Testis (tissue), 3 donors: Measurements from ENCODE around the gene MRPL53. TPM values are rescaled to one million over a fixed set of nuclear protein-coding genes. Genes with fewer than 3 reads are reported as not detected.
"Not testable (repeated sequence)": the region's sequence is repeated elsewhere in the genome, so short reads cannot be mapped to it uniquely, and the experiment has no call there.

Experiments used
- DNase-seq: peaks from one replicate; pipeline ENCODE4 v3.0.0-alpha.2; 2019
- H3K27ac ChIP-seq, 2 donors: fragments of 200-600 bp; sonication (generic); one replicate each; pipeline ENCODE4 v1.5.1; 2019
- H3K27me3 ChIP-seq: fragments of 200-600 bp; sonication (generic); one replicate; pipeline ENCODE4 v1.5.1; 2019
- H3K36me3 ChIP-seq: fragments of 200-600 bp; sonication (generic); one replicate; pipeline ENCODE4 v1.5.1; 2017; ENCODE audit warnings: low read depth; ENCODE audit errors: missing control alignments
- H3K4me1 ChIP-seq: fragments of 200-600 bp; sonication (generic); one replicate; pipeline ENCODE4 v1.5.1; 2019
- H3K4me3 ChIP-seq, 2 donors: fragments of 200-600 bp; sonication (generic); one replicate each; pipeline ENCODE4 v1.5.1; 2017 to 2019
- H3K9me3 ChIP-seq: fragments of 200-600 bp; sonication (generic); one replicate; pipeline ENCODE4 v1.5.1; 2017
- POLR2A ChIP-seq: fragments of 450-650 bp; IDR thresholded peaks from one replicate; pipeline ENCODE4 v1.6.1; 2017; ENCODE audit warnings: antibody characterized with exemption, mild to moderate bottlenecking, moderate library complexity
- WGBS, 2 donors: methylation state at CpG; one replicate each; pipeline ENCODE4 v1.1.5; 2018; 5-methylcytosine and 5-hydroxymethylcytosine counted together
- intact Hi-C: fragments of 100-400 bp; cut with DNase I; formaldehyde crosslinking; loops from one replicate; pipeline ENCODE4 v1.15.1; 2023; ENCODE audit warnings: low total_unique reads
- polyA plus RNA-seq: library from polyadenylated mRNA; stranded (reverse); fragments of 350-450 nt; fragmentation: Illumina TruSeq; extraction: RNeasy Lipid Tissue Mini Kit (QIAGEN cat#74804); gene quantifications from one replicate; pipeline ENCODE4 v1.2.3, GENCODE V29; 2014; ENCODE audit warnings: low read depth, low replicate concordance; ENCODE audit not compliant: insufficient read depth
- total RNA-seq, 2 donors: library from RNA; depleted of rRNA; stranded (reverse); fragments of >200 nt; gene quantifications; one replicate each; pipeline ENCODE4 v1.2.3, GENCODE V29; 2016
- TF ChIP-seq, protein P1 (sequence below), 3 experiments: fragments of 450-650 bp in 2 of 3; fragments of 200-600 bp in 1 of 3; sonication (generic) in 1 of 3; IDR thresholded peaks; one replicate each; pipeline ENCODE4 v1.5.1; 2016 to 2019; ENCODE audit warnings: antibody characterized with exemption in 3 of 3, mild to moderate bottlenecking in 2 of 3, moderate library complexity in 1 of 3

MRPL53 gene
- total and polyA plus RNA-seq, 3 donors from 2014 or later, result 23.6 to 64.8 (median 46.0) TPM

DNA sequence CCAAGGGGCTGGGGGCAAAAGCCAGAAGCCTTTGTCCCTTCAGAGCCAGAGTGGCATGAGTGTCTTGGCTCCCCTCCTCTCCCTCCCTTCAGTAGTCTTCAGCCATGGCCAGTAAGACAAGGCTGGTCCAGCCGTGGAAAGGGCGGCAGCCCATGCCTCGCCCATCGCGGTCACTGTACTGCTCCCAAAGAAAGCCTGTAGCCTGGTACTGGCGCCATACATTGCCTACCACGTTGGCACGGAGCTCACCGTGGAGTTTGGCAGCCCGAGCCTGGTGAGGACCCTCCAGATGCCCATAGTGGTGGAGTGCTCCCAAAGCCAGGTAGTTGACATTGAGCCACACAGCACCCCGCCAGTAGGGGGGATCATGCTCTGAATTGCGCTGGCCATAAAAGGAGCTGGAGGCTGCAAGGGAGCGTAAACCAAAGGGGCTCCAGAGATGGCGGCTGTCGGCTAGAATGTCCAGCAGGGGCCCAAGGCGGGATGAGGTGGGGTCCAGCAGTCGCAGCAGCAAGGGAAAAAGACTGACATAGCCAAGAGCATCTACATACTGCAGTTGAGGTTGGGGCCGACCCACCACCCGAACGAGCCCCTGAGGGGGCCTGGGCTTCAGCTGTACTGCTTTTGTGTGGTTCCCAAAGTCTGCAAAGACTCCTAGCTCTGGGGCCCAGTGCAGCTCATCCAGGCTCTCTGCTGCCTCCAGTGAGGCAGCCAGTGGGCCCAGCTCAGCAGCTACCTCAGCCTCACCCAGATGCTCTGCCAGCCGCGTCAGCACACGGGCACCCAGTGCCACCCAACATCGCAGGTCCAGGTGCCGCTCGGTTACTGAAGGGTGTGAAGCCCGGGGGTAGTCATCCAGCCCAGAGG is 11.1 kb downstream of the MRPL53 start:
- Histone ChIP-seq H3K4me1 (peaks cover 25% of the 10 kb centered on the region), H3K27me3 (no peaks in the 10 kb centered on the region), H3K36me3 (no peaks in the 10 kb centered on the region), H3K27ac (no peak overlapping the region), H3K9me3 (no peaks in the 10 kb centered on the region), H3K4me3 (no peak overlapping the region)
- 91 to 92% methylated on average over 17 to 27 of the region's 27 CpGs for WGBS, 2 donors
- no peak for TF ChIP-seq POLR2A
- TF ChIP-seq, protein P1, sequence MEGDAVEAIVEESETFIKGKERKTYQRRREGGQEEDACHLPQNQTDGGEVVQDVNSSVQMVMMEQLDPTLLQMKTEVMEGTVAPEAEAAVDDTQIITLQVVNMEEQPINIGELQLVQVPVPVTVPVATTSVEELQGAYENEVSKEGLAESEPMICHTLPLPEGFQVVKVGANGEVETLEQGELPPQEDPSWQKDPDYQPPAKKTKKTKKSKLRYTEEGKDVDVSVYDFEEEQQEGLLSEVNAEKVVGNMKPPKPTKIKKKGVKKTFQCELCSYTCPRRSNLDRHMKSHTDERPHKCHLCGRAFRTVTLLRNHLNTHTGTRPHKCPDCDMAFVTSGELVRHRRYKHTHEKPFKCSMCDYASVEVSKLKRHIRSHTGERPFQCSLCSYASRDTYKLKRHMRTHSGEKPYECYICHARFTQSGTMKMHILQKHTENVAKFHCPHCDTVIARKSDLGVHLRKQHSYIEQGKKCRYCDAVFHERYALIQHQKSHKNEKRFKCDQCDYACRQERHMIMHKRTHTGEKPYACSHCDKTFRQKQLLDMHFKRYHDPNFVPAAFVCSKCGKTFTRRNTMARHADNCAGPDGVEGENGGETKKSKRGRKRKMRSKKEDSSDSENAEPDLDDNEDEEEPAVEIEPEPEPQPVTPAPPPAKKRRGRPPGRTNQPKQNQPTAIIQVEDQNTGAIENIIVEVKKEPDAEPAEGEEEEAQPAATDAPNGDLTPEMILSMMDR (IDR thresholded peaks at IDR 0.05), result no peak
- intact Hi-C loops, result no loop called here
- no peak for DNase-seq

DNA sequence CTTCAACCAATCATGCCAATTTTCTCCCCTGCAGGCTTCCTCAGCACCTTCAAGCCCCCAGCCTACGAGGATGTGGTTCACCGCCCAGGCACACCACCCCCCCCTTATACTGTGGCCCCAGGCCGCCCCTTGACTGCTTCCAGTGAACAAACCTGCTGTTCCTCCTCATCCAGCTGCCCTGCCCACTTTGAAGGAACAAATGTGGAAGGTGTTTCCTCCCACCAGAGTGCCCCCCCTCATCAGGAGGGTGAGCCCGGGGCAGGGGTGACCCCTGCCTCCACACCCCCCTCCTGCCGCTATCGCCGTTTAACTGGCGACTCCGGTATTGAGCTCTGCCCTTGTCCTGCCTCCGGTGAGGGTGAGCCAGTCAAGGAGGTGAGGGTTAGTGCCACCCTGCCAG is 12.3 kb downstream of the MRPL53 start:
- WGBS, 2 donors, result 84 to 92% methylated on average over 10 of the region's 10 CpGs
- H3K9me3 ChIP-seq, H3K4me3 ChIP-seq, H3K36me3 ChIP-seq, intact Hi-C loops, DNase-seq, H3K27me3 ChIP-seq, H3K27ac ChIP-seq: not testable (repeated sequence)
- H3K4me1 ChIP-seq, result peaks cover 27% of the 10 kb centered on the region

DNA sequence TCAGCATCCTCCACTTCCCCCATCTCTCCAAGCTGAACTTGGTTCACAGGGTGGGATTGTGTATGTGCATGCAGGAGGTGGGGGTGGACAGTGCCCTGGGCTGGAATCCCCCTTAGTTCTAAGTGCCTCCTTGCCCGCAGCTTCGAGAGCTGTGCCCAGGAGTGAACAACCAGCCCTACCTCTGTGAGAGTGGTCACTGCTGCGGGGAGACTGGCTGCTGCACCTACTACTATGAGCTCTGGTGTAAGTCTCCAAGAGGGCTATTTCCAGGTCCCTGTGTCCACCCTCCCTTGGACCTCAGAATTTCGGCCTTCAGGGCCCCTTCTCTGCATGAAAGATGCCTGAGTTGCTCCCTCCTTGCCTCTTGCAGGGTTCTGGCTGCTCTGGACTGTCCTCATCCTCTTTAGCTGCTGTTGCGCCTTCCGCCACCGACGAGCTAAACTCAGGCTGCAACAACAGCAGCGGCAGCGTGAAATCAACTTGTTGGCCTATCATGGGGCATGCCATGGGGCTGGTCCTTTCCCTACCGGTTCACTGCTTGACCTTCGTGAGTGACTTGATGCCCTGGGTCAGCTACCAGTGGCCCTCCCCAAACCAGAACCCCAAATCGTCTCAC is 12.9 kb downstream of the MRPL53 start:
- H3K36me3 ChIP-seq, H3K27me3 ChIP-seq, H3K27ac ChIP-seq, DNase-seq, H3K9me3 ChIP-seq, intact Hi-C loops, H3K4me3 ChIP-seq: not testable (repeated sequence)
- WGBS, 2 donors, result 78 to 79% methylated on average over 11 to 13 of the region's 13 CpGs
- peaks cover 28% of the 10 kb centered on the region for H3K4me1 ChIP-seq

DNA sequence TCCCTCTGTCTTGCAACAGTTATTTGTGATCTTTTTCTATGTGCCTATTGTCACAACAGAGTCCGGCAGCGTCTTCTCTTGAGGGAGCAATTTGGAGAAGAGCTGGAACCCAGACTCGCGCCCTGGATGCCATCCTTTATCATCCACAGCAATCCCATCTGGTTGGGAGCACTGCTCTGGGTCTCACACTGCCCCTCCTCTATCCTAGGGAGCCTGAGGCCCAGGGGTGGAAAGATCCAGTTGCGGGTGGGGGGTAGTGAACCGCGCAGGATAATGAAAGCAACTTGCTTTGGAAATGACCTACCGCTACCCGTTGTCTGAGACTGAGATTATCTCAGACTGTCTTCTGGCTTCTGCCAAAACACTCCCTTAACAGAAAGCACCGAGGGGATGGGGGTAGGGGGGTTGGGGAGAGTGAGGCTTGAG is 13.5 kb downstream of the MRPL53 start:
- Histone ChIP-seq H3K36me3 (no peaks in the 10 kb centered on the region), H3K9me3 (no peaks in the 10 kb centered on the region), H3K27me3 (no peaks in the 10 kb centered on the region), H3K4me1 (peaks cover 24% of the 10 kb centered on the region), H3K27ac (peak overlapping the region; percentile 32 to 65), H3K4me3 (peak overlapping the region; percentile 58 to 68)
- WGBS, 2 donors, result 2% methylated on average over 10 of the region's 10 CpGs
- intact Hi-C loops, result no loop called here
- no peak for DNase-seq
- TF ChIP-seq POLR2A, result no peak
- TF ChIP-seq, protein P1 (IDR thresholded peaks at IDR 0.05), result no peak

DNA sequence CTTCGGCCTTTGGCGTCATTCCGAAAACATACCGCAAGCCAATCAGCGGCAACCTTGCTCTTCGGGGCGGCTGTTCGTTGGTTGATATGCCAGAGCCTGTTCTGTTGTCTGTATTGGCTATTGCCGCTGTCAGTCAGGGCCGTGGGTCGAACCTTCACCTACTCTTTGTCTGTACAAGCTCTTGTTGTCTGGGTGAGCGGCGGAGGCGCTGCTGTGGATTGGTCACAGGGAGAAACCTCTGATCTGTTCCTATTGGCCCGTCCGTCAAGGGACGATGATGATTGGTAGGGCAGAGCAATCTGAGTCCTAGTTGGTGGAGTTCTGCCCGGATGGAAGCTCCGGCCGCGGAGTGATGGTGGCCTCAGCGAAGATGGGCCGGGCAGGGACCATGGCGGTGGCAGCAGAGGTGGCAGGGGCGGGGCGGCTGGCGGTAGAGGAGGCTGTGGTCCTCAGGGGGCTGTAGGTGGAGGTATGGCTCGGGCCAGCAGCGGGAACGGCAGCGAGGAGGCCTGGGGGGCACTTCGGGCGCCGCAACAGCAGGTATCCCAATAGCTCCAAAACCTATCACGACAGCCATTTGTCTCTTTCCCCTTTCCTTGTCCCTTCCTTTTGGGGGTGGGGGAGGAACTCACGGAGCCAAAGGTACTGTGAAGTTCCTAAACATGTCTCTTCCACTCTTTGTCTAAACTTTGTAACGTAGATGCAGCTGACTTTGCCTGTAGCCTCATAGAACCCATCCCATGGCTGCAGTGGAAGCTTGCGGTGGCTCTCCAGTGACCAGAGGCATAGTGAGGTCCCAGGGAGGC is 14.1 kb downstream of the MRPL53 start, which contains the start of gene WBP1:
Gene WBP1 (plus strand): TSS at position 307 of the 806 bp plus-strand sequence. CDS start 165 bp downstream, at position 472.
- Histone ChIP-seq H3K36me3 (no peaks in the 10 kb centered on the region), H3K27ac (peak within 1 kb of the TSS; percentile 93 to 99), H3K9me3 (no peaks in the 10 kb centered on the region), H3K27me3 (no peaks in the 10 kb centered on the region), H3K4me3 (peak within 1 kb of the TSS; percentile 68 to 75), H3K4me1 (peaks cover 24% of the 10 kb centered on the region)
- DNase-seq, result peak; percentile 100
- TF ChIP-seq, protein P1 (IDR thresholded peaks at IDR 0.05), result no peak
- no peak for TF ChIP-seq POLR2A
- intact Hi-C loops, result no loop called here
- WGBS, 2 donors, result 1 to 2% methylated on average over 11 to 38 of the region's 38 CpGs
